ENCODE results near the gene CTU2.
A peak's percentile ranks its signal among the peaks of the same experiment; 100 is the strongest.

Gene CTU2

DNA sequence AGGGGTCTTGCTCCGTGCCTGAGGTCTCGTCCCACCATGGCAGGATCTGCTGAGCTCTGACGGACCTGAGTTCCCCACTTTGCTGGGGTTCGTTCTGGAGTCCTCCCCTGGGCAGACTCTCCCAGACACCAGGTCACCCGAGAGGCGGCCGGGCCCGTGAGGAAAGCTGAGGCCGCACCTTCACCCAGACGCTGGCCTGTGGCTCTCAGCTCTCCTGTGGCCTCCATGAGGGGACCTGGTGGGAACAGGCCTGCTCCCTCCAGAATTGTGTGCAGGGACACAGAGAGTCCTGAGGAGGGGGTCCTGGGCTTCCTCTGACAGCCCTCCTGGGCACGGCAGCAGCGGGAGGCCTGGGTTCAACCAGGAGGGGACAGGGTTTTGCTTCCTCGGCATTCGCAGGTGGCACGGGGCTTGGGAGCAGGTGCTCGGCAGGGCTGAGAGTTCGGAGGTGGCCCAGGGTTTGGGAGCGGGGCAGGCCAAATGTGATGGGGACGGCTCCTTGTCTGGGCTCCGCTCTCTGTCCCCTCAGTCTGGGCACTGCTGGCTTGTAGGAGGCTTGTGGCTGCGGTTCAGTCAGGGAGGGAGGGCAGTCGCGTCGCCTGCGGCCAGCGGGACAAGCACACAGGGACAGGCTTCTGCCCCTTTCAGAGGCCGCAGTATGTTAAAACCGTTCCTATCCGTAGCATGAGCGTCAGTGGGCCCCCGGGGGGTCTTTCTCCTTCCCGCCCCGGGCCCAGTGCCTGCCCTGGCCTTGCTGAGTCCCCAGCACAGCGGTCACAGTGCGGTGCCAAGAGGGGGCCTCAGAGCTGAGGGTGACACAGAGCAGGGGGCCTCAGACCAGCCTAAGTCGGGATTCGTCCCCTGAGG is 11.8 kb upstream of the CTU2 start:
- H3K27ac ChIP-seq, result no peak overlapping the region

DNA sequence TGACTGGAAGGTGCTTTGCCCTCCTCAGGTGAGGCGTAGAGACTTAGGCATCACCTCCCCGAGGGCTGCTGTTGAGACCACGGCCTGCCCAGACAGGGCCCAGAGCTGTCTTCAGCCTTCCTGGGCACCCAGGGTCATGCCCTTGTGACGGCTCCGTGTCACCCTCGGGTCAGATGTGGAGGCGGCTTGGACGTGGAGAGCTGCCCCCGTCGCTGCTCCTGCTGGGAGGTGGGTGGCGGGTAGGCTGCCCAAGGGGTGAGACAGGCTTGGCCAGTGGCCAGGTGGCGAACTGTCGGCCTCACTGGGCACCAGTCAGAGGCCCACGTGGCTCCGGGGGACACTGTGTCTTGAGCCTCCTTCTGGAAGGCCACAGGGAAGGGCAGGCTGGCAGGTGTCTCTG is 11.1 kb upstream of the CTU2 start:
- Histone ChIP-seq H3K27ac (no peak overlapping the region), H3K4me3 (no peak overlapping the region)

More for the DNA sequence above, 11.8 kb upstream of the CTU2 start:
- no peak overlapping the region for H3K4me3 ChIP-seq

DNA sequence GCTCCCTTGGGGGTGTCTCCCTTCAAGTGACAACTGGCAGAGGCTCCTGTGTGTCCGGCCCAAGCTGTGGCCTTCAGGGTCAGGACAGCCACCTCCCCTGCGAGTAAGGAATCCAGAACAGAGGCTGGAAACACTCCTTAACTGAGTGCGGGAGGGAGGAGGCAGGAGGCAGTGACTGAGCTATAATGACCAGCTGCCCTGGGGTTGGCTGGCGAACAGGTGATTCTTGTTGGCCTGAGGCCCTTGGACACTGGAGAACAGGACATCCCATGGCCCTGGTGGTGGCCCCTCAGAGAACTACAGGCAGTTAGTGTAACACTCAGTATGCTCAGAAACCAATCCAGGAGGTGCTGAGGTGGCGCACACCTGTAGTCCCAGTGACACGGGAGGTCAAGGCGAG is 10.6 kb upstream of the CTU2 start:
- Histone ChIP-seq H3K4me3 (no peak overlapping the region), H3K27ac (no peak overlapping the region)

DNA sequence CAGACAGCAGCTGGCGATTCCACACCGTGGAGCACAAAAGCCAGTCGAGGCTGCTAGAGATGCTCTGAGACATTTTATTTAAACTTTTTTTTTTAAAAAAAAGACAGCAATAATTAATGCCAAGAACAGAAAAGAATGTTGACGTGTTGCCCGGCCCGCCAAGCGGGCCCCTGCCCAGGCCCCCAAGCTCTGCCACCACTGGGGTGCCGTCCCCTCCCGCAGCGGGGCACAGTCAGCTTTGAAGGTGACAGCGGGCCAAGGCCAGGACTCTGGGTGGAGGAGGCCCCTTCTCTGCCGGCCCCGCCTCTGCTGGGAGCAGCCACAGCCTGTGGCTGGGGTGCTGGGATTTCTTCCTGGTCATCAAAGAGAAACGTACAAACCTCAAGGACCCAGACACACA is 9.9 kb upstream of the CTU2 start:
- Histone ChIP-seq H3K27ac (no peak overlapping the region), H3K4me3 (no peak overlapping the region)

DNA sequence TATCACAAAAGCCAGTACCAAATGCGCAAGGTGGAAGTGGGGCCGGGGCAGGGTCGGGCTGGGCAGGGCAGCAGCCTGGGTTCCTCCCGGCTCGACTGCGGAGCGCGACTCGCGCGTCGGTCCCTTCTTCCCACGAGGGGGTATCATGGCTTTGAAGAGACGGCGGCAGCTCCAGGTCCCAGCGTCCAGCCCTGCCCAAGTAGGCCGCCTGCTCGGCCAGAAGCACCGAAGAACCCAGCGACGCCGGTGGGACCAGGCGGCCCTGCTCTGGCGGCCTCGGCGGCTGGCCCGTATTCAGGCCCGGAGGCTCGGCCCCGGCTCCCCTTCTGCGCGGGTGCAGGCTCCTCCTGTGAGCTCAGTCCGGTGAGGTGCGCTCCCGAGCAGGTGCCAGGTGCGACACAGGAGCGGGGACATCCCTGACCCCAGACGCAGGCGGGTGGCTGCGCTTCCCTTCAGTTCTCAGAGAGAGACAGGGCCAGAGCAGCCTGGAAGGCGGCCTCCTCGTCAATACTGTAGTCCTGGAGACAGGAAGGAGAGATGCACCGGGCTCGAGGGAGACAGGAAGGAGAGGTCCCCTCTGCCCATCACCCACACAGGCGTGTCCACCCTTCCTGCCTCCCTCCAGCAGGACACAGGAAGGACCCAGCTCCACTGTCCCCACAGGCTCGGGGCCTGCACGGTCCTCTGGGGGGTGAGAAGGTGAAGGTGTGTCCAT is 9.0 kb upstream of the CTU2 start:
- H3K27ac ChIP-seq, result no peak overlapping the region
- no peak overlapping the region for H3K4me3 ChIP-seq

DNA sequence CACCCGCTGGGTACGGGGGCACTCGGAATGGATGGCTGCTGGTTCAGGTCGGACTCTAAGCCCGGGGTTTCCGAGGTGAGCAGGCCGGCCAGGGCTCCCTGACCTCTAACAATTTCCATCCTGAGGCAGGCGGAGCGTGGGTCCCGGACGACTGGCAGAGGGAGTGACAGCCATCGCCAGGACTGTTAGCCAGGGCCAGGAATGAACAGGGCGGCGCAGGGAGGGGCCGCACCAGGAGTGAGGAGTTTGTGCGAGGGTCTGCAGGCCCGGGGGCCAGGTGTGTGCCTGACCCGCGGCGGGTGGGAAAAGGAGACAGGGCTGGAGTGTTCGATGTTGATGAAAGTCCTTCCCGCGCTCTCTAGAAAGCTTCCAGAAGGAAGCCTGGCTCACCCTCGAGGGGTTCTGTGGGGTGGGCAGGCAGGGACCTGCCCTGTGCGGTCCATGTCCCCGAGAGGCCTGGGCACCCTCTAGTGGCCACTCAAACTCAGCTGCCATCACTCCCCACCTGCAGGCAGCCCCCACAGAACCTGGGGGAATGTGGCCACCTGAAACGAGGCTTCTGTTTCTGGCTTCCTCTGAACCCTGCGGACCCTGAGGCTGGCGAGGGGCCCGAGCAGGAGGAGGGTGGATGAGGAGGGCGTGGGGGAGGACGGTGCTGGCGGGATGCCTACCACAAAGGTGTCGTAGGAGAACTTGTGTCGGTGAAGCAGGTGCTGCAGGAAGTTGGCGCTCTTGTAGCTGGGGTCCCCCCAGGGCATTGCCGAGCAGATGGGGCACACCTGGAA is 8.3 kb upstream of the CTU2 start:
- peak overlapping the region in 1 of 21 experiments; percentile 33 for H3K27ac ChIP-seq
- no peak overlapping the region for H3K4me3 ChIP-seq

DNA sequence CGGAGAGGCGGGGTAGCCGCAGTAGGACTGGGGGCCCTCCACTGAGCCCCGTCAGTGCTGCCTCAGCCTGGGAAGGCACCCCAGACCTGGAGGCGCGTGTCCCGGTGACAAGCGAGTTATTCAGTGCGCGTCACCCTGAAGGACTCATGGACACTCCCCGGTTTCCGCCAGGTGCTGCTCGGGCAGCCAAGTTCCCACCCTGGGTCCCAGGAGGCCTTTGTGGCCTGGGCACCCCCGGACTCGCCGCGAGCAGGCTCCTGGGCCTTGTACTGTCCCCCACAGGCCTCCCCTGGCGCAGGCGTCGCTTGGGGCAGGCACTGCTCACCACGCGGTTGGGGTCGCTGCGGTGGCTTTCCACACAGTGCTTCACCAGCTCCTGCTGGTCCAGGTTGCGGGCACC is 7.7 kb upstream of the CTU2 start:
- no peak overlapping the region for H3K4me3 ChIP-seq
- no peak overlapping the region for H3K27ac ChIP-seq

DNA sequence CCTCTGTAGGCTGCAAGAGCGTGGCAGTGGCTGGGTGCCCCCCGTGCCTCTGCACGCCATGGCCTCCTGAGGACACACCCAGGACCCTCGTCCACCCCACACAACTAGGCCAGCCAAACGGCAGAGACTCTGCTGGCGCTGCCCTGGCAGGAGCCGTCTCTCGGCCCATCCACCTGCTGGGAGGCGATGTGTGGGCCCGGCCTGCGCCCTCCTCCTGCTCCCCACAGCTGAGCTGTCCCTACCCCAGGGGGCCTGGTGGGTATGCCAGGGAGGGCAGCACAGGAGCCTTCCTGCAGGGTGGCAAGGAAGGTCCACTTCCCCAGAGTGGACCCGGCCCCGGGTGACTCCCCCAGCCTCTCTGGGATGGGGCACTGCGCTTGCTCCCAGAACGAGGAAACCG is 7.1 kb upstream of the CTU2 start:
- Histone ChIP-seq H3K4me3 (no peak overlapping the region), H3K27ac (peak overlapping the region in 8 of 21 experiments; percentile 24 to 98 (median 92))

DNA sequence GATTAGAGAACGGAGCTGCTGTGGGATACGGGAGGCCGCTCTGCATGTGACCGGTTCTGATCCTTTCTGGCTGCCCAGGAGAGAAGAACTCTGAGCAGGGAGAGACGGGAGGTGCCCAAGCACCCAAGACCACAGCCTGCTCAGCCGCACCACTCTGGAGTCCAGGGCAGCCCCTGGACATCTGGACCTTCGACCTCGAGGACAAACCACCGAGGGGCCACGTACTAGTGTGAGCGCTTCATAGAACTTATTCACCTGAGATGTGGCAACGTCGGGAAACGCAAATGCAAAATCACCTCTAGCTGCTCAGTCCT is 6.0 kb upstream of the CTU2 start:
- H3K27ac ChIP-seq, result peak overlapping the region in 19 of 21 experiments; percentile 39 to 98 (median 84)
- peak overlapping the region in 4 of 7 experiments; percentile 18 to 100 (median 26) for H3K4me3 ChIP-seq

DNA sequence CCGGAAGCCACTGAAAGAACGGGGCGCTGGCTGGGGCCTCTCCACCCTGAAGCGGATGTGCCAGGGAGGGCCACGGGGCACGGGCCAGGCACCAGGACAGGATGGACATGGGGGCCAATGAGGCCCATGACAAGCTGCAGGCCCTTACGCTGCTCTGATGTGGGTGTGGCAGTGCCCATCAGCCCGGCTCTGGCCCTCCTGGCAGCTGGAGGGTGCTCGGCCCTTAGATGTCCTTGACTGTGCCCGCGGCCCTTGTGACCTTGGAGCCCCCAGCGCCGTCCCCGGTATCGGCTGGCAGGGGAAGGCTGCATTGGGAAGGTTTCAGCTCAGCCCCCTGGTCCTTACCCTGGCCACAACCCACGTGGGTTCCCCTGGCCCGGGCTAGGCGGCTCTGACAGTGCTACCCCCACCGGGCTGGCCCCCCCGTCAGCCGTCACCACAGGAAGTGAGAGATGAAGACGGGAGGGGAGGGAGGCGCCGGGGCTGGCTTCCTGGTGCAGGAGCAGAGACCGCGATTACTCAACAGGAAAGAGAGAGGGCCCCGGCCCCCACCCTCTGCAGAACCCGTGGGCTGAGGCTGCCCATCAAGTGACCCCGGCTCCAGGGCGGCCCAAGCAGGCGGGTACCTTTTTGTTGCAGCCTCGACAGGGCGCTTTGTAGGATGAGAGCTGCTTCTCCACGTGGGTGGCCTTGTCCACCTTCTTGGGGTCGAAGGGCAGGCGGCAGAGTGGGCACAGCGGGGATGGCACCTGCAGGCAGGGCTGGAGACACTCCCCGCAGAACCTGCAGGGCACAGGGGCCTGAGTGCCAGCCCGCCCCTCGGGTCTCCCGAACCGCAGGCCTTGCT is 5.4 kb upstream of the CTU2 start:
- Histone ChIP-seq H3K27ac (peak overlapping the region in 20 of 21 experiments; percentile 45 to 98 (median 86)), H3K4me3 (peak overlapping the region; percentile 2 to 100 (median 23))

DNA sequence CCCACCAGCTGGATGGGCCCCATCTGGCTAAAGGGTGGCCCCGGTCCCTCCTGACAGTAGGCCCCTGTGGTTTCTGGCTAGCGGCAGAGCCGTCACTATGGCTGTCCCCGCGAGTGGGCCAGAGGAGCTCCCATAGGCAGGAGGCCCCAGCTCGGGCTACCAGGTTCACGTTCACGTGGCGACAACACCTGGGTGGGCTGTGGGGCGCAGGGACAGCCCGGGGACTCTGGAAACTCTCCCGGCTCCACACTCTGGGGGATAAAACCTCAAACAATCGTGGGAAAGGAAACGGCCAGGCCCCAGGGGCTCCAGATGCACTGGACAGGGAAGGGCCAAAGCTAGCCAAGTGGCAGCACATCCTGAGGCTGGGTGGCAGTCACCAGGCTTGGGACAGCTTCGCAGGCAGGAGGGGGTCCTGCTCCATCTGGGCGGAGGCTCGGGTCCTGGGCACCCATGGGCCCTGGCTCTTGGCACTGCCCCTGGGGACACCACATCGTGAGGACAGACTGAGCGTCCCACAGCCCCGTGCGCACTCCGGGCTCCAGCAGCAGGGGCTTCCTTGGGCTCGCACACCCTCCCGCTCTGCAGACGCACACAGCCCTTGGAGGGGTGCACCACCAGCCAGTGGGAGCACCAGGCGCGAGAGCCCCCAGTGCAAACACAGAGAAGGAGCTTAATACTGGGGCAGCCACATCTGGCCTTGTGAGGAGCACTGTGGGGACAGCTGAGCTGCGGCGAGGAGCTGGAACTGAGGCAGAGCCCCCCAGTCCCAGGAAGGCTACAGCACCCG is 4.5 kb upstream of the CTU2 start:
- Histone ChIP-seq H3K4me3 (peak overlapping the region; percentile 2 to 100 (median 73)), H3K27ac (peak overlapping the region in 20 of 21 experiments; percentile 35 to 98 (median 86))

DNA sequence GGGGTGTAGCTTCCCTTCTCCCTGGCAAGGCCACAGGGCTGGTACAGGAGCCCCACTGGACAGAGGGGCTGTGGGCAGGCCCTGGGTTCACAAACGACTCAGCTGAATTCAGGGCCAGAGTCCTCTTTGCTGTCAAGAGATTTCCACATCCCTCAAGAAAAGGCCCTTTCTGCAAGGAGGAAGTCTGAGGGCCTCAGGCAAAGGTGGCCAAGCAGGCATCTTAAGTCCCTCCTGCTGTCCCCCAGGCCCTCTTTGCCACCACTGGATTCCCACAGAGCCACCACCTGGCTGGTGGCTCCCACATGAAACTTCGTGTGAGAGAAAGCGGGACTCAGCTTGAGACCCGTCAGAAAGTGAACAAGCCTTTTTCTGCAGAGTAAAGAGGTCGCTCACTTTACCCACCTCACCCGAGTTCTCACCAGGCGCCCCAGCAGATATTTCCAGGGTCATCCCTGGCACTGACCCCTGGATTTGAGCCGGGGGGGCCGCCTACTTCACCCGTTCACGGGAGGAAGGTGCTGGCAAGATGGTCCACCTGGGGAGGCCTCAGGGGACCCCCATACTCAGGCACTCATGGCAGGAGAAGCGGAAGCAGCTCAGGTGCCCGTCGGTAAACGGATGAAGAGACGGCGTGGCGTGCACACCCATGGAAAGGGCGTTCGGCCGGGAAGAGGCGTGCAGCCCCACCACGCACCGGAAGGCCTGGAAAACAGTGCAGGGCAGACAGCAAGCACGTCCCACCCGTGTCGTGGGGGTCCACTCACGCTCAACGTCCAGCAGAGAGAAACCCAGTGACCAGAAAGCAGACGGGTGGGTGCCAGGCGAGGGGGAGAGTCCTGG is 3.7 kb upstream of the CTU2 start:
- peak overlapping the region; percentile 6 to 100 (median 81) for H3K4me3 ChIP-seq
- peak overlapping the region in 20 of 21 experiments; percentile 35 to 98 (median 87) for H3K27ac ChIP-seq

DNA sequence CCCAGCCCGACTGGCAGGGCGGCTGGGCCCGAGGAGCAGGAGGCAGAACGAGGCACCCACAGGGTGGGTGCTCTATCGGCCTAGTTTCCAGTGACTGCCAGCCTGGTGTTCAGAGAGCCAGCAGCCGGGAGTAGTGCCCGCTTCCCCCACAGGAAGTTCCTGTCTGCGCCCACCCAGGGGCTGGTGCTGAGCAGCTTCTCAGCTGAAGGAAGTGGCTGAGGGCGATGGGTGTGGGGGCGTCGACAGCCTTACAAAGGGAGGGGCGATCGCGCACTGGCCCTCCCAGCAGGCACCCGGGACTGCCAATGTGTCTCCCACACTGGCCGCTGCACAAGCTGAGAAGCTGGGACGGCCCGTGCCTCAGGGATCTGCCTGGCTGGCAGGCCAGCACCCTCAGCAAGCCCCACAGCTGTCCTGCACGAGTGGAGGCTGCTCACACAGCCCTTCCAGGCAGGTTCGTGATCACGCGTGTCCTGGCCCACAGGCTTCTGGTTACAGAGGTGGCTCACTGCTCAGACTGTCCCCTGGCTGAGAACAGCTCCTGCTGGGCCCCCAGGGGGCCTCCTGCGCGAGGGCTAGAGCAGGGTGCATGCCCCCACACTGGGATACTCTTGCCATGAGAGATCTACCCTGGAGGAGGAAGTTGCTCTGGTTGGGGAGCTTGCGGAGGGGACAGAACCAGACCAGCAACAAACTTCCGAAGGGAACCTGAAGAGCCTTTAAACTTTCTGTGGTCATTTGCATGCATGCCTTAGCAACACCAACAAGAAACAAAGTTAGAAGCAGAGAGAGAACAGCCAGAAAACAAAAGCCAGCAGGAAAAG is 2.6 kb upstream of the CTU2 start:
- peak overlapping the region in 20 of 21 experiments; percentile 3 to 98 (median 87) for H3K27ac ChIP-seq
- peak overlapping the region; percentile 20 to 100 (median 82) for H3K4me3 ChIP-seq

DNA sequence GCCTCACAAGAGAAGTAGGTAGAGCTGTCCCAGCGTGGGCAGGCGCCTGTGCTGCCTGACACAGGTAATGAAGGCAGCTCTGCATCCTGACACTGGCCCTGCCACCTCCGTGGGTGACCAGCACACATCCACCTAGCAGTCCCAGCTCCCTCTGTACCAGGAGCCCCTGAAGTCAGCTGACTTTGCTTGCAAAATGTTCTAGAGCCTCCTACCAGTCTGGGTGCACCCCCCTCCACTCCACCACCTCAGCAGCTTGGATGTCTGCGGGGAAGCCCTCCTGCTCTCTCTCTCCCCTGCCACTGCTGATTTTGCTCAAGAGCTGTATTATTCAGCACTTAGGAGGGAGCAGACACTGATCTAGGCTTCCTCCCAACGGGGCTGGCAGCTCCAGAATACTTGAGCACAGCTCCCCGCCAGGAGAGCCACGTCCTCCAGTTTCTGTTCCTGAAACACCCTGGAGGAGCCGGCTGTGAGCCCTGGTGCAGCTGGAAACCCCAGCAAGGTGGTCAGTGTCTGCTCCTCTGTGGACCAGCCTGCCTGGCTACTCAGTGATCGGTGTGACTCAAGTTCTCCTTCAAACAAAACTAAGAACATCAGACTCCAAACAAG is 1.1 kb upstream of the CTU2 start:
- H3K27ac ChIP-seq, result peak overlapping the region in 20 of 21 experiments; percentile 68 to 98 (median 90)
- peak overlapping the region; percentile 73 to 100 (median 88) for H3K4me3 ChIP-seq

DNA sequence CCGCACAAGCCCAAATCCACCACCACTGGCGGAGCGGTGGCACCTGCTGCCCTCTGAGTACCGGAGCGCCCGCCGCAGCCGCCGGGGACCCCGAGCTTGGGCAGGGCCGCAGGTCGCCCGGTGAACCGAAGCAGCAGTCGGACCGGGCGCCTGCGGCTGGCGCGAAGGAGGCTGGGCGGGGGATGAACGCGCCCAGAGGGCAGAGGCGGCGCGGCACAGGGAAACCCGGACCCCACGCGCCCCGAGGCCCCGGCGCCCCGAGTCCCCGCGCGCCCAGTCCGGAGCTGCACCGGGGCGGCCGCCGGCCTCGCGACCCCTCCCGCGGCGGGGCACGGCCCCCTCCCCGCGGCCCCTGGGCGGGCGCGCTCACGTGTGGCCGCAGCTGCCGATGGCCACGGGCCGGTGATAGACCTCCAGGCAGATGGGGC is 488 bp upstream of the CTU2 start:
- H3K27ac ChIP-seq, result peak overlapping the region; percentile 46 to 98 (median 90)
- peak overlapping the region; percentile 73 to 100 (median 88) for H3K4me3 ChIP-seq

Data from skin epidermis (tissue), 12 donors.